UCSD-AML1 (cell line): ENCODE results near the gene UTF1.
A peak's percentile ranks its signal among the peaks of the same experiment; 100 is the strongest.

Experiments used
- DNase-seq: peaks from one replicate; lab custom pipeline; 2025; ENCODE audit not compliant: unreplicated experiment; lab: John Stamatoyannopoulos, UW

The UTF1 gene

GRCh38 chr10:133276435-133277201, 46.6 kb downstream of the UTF1 start, which contains the start of gene ADAM8:
Gene ADAM8 (minus strand): TSS chr10:133276868. CDS start chr10:133276817, 51 bp downstream.
- peak; percentile 73 for DNase-seq

- DNase-seq, result no peak
Measured at GRCh38 chr10:133277277-133277992, 47.4 kb downstream of the UTF1 start.

- no peak for DNase-seq
Measured at GRCh38 chr10:133277993-133278576, 48.1 kb downstream of the UTF1 start.

- DNase-seq, result peak; percentile 90
Measured at GRCh38 chr10:133278577-133279265, 48.7 kb downstream of the UTF1 start.

- no peak for DNase-seq
Measured at GRCh38 chr10:133279326-133280226, 49.6 kb downstream of the UTF1 start.

- DNase-seq, result no peak
Measured at GRCh38 chr10:133280391-133281059, 50.5 kb downstream of the UTF1 start.

GRCh38 chr10:133281084-133281483, 51.1 kb downstream of the UTF1 start:
- no peak for DNase-seq
